Measurements from ENCODE around the gene TAS2R5.

The TAS2R5 gene

GRCh38 chr7:141837683-141838082 is 47.7 kb downstream of the TAS2R5 start:
- TF ChIP-seq CTCF (conservative IDR thresholded peaks at IDR 0.05; ENCODE audit: low read depth, low read length) = no peak
- no peak overlapping the region for H3K4me3 ChIP-seq (ENCODE audit: low read length)
- no peak for DNase-seq (ENCODE audit: low read depth)

GRCh38 chr7:141838581-141838980 is 48.6 kb downstream of the TAS2R5 start:
- DNase-seq (ENCODE audit: low read depth) = no peak
- no peak overlapping the region for H3K4me3 ChIP-seq (ENCODE audit: low read length)
- no peak for TF ChIP-seq CTCF (conservative IDR thresholded peaks at IDR 0.05; ENCODE audit: low read depth, low read length)

- no peak overlapping the region for H3K4me3 ChIP-seq (ENCODE audit: low read length)
- no peak for DNase-seq (ENCODE audit: low read depth)
- TF ChIP-seq CTCF (conservative IDR thresholded peaks at IDR 0.05; ENCODE audit: low read depth, low read length) = no peak
Measured at GRCh38 chr7:141839256-141839655, 49.2 kb downstream of the TAS2R5 start.

DNA sequence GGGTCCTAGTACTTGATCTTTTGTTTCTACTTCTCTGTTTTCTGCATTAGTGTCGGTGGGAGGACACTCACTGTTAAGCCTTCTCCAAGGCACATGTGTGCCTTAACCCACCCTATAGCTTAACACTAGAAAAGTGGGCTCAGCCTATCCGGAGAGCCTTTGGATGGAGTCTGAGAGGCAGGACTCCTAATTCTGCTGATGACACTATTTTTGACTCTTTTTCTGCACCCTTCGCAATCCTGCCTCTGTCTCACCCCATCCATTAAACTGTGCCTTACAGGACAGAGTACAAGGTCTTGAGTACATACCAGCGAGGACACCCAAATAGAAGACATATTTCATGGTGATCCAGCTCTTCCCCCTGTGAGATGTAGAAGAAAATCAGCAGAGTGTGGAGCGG is 50.7 kb downstream of the TAS2R5 start:
- no peak for DNase-seq (ENCODE audit: low read depth)
- H3K4me3 ChIP-seq (ENCODE audit: low read length) = no peak overlapping the region
- no peak for TF ChIP-seq CTCF (conservative IDR thresholded peaks at IDR 0.05; ENCODE audit: low read depth, low read length)
